ENCODE data around the gene TRPM2.
"Not testable (repeated sequence)": the region's sequence is repeated elsewhere in the genome, so short reads cannot be mapped to it uniquely, and the experiment has no call there.

The TRPM2 gene

DNA sequence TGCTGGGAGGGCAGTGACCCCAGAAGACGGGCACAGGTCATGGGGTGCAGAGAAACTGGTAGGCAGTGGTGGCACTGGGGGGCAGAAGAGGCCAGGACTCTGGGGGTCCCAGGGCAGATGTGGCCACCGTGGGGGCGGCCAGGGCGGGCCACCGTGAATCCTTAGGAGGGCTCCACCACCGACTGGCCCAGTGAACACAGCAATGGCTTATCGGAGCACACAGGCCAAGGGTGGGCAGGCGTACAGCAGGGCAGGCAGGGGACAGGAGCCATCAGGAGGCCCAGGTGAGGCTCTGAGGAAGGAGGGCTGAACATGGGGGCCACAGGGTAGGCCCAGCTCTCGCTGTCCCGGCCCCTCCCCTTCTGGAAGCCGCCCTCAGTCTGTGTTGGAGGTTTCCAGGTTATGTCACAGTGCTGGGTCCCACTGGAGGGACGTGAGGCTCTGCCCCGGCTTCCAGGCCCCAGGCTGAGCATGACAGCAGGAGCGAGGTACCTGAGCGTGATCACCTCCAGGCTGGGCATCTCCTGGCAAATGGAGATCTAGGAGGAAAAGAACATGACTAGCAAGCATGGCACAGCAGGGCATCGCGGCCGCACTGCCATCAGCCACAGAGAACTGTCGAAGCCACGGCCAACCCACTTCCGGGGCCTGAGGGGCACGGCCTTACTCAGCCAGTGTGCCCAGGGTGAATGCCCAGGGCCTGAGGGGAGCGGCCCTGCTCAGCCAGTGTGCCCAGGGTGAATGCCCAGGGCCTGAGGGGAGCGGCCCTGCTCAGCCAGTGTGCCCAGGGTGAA, 18.0 kb upstream of the TRPM2 start:
- TF ChIP-seq, protein P1, sequence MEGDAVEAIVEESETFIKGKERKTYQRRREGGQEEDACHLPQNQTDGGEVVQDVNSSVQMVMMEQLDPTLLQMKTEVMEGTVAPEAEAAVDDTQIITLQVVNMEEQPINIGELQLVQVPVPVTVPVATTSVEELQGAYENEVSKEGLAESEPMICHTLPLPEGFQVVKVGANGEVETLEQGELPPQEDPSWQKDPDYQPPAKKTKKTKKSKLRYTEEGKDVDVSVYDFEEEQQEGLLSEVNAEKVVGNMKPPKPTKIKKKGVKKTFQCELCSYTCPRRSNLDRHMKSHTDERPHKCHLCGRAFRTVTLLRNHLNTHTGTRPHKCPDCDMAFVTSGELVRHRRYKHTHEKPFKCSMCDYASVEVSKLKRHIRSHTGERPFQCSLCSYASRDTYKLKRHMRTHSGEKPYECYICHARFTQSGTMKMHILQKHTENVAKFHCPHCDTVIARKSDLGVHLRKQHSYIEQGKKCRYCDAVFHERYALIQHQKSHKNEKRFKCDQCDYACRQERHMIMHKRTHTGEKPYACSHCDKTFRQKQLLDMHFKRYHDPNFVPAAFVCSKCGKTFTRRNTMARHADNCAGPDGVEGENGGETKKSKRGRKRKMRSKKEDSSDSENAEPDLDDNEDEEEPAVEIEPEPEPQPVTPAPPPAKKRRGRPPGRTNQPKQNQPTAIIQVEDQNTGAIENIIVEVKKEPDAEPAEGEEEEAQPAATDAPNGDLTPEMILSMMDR (IDR thresholded peaks at IDR 0.05; ENCODE audit: borderline replicate concordance, insufficient read depth, low read depth, low read length): no peak
- no peak overlapping the region for H3K4me3 ChIP-seq (ENCODE audit: low read depth, low read length)

DNA sequence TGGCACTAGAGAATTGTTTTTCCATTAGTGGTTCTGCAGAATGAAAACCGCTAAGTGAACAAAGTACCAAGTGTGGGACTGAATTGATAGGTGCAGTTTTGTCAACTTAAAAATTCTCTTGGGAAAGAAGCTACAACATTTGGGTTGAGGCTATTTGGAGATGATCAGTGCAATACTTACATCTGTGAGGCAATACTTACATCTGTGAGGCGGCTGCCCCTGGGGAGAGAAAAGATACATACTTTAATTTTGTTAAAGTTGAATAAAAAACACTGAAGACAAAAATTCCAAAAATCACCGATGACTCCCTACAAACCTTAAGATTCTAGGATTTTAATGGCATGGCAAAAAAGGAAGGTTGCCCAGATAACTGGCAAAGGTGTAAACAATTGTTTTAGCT, 16.0 kb upstream of the TRPM2 start:
- TF ChIP-seq, protein P1 (IDR thresholded peaks at IDR 0.05; ENCODE audit: borderline replicate concordance, insufficient read depth, low read depth, low read length): no peak
- H3K4me3 ChIP-seq (ENCODE audit: low read depth, low read length): no peak overlapping the region

DNA sequence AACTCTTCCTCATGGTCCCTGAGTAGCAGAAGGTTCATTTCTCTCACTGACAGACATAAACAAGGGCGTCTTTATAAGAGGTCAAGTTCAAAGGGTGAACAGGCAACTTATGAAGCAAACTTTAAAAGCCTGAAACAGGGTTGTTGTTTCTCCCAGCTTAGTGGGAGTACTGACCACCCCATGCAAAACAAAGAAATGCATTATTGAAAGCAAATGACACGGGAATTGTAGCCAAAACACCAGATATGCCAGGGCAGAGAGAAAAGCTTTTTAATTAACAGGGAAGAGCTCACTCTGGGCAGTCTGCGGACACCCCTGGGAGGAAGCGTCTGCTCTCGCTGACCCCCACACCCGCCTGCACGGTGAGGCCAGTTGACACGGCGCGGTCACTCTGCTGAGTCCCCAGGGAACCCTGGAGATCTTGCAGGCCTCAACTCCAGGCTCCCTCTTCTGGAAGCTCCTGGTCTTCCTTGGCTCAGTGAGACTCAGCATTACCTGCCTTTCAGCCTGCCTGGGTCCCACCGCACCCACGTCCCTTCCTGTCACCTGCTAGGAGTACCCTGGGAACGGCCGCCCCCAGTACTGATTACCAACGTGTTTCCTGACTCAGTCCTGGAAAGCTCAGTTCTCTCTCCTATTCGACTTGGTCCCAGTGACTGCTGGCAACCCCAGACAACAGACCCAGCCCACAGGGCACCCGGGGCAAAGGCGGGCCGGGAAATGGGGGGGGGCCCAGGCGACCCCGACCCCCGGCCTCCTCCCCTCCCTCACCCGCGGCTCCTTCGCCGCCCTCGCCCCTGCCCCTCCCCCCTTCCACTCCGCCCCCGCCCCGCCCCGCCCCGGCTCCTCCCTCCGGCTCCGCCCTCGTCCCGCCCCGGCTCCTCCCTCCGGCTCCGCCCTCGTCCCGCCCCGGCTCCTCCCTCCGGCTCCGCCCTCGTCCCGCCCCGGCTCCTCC, 15.2 kb upstream of the TRPM2 start:
- TF ChIP-seq, protein P1 (IDR thresholded peaks at IDR 0.05; ENCODE audit: borderline replicate concordance, insufficient read depth, low read depth, low read length): no peak
- H3K4me3 ChIP-seq (ENCODE audit: low read depth, low read length): no peak overlapping the region

DNA sequence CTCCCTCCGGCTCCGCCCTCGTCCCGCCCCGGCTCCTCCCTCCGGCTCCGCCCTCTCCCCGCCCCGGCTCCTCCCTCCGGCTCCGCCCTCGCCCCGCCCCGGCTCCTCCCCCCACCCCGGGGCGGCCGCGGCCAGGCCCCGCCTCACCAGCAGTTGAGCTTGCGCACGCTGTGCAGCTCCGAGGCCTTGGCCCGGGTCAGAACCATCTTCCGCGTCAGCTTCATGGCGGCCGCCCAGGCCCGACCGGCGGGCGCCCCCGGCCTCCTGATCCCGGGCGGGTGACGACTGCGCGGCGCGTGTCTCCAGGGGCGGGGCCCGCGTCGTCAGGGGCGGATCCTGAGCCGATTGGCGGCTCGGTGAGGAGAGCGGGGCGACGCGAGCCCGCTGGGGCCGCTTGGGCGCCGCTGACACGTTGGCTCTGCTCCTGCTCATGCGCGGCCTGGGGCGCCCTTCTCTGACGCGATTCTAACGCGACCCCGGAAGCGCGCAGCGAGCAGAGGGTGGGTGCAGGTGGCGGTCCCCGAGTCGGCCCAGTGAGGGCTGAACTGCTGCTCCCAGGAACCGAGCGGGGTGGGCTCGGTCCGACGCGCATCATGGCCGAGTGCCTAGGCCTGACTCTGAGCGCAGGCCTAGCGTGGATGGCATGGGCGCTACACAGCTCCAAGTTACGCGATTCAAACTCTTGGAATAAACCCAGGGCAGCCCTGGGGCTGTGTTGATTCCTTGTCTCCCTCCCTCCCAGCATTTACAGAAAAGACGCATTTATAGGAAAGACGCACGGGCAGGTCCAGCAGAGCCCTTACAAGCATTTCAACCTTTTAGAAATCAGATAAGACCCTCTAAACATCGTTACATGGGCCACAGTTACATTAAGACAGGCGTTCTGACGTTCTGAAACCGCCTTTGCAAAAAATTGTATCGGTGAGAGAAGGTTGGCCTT, 14.2 kb upstream of the TRPM2 start, which contains the start of gene CFAP410:
Gene CFAP410, minus strand, starts transcription at position 420 of the 940 bp plus-strand sequence. Its CDS starts 196 bp downstream, at position 224.
- TF ChIP-seq, protein P1 (IDR thresholded peaks at IDR 0.05; ENCODE audit: borderline replicate concordance, insufficient read depth, low read depth, low read length): no peak
- H3K4me3 ChIP-seq (ENCODE audit: low read depth, low read length): peak within 1 kb of the TSS; percentile 70

DNA sequence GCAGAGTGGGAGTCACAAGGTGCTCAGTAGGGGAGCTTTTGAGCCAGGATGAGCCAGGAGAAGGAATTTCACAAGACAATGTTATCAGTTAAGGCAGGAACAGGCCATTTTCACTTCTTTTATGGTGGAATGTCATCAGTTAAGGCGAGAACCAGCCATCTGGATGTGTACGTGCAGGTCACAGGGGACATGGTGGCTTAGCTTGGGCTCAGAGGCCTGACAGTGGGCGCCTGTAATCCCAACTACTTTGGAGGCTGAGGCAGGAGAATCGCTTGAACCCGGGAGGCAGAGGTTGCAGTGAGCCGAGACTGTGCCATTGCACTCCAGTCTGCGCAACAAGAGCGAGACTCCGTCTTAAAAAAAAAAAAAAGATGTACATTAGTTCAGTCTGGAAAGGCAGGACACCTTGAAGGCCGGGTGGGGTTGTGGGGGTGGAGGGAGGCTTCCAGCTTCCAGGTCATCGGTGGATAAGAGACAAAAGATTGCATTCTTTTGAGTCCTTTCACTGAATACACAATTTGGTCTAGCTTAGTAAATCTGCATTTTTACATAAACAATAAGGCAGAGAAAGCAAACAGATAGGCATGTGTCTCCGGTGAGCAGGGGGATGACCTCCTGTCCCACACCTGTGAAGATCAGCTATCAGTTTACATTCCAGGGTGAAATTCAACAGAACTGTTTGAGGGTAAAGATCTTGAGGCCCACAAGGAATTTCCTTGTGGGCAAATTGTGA, 11.5 kb upstream of the TRPM2 start:
- not testable (repeated sequence) for H3K4me3 ChIP-seq (ENCODE audit: low read depth, low read length)

DNA sequence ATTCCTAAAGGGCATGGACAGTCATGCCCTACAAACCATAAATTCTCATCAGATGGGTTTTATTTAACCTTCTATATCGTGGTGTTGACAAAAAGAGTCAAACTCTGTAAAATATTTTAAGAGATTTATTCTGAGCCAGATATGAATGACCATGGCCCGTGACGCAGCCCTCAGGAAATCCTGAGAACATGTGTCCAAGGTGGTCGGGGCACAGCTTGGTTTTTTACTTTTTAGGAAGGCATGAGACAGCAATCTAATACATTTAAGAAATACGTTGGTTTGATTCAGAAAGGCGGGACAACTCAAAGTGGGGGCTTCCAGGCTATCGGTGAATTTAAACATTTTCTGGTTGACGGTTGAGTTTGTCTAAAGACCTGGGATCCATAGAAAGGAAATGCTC, 10.4 kb upstream of the TRPM2 start:
- not testable (repeated sequence) for H3K4me3 ChIP-seq (ENCODE audit: low read depth, low read length)

DNA sequence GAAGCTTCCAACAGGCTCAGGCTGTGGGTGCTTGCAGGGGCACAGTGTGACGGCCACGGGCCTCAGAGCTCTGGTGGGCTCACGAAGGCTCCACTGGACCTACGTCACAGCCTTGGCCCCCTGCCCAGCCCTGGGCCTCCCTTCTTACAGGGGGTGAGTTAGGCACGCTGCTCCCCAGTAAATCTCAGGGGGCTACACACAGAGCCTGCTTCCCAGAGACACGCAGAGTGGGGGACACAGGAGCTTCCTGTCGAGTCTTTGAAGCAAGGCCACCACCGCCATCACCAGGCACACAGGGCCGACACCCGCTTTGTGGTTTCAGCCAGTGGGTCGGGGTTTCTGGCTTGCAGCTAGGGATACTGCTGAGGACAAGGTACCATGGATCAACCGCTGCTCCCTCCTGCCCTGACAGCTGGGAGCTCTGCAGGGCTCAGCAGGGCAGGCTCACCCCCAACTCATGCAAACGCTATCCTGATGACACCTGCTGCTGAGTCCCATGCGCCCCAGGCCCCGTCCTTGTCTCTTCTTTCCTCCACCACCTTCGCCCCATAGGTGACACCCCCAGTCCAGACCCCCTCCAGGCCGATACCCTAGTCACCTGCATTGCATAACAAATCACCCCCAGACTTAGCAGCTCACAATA, 8.8 kb upstream of the TRPM2 start:
- TF ChIP-seq, protein P1 (IDR thresholded peaks at IDR 0.05; ENCODE audit: borderline replicate concordance, insufficient read depth, low read depth, low read length): no peak
- no peak overlapping the region for H3K4me3 ChIP-seq (ENCODE audit: low read depth, low read length)

Data from GM12875 (cell line).